ENCODE results near the gene ACVR1B. TPM values are rescaled to one million over a fixed set of nuclear protein-coding genes. Genes with fewer than 3 reads are reported as not detected.

ACVR1B gene
- total RNA-seq, 1 experiment from 2014 or later, result 16.1 TPM

DNA sequence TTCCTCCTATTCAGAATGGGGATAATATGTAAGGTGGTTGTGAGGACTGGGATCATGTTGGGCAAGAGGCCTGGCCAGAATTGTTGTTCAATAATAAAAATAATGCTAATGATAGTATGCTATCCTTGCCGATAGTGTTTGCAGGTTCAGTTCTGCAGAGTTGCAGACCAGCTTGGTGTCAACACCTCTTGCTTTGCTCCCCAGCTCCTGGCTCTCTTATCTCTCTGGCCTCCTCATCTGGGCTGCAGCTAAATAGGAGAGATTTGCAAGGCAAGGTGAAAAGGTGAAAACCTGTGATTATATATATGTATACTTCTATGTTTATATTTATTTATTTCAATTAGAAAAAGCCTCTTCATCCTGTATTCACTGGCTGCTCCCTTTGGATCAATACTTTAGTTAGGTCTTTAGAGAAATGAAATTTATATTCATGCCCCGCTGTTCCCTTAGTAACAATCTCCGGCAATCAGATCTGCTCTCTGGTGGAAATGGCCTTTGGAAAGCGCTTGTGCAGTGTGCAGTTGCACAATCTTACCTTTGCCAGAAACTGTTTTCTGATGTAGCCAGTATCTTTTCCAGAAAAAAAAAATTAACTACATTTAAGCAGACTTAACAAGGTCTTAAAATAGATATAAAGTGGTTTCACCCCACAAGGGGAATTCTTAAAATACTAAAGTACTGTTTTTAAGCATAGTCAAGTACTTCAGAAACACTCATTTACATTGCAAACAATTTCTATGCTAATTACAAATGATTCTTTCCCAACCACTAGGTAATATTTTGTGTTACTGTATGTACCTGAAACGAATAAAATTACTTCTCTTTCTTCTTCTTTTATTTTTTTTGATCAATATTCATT is 19.1 kb upstream of the ACVR1B start:
- Mint-ChIP-seq H3K27ac (ENCODE audit: low read depth, unreplicated experiment) (no peak overlapping the region), H3K9me3 (ENCODE audit: unreplicated experiment) (no peaks in the 10 kb centered on the region), H3K4me3 (ENCODE audit: unreplicated experiment) (no peak overlapping the region), H3K4me1 (ENCODE audit: insufficient read depth, unreplicated experiment) (no peaks in the 10 kb centered on the region), H3K36me3 (ENCODE audit: insufficient read depth, unreplicated experiment) (no peaks in the 10 kb centered on the region), H3K27me3 (ENCODE audit: insufficient read depth, unreplicated experiment) (peaks cover 13% of the 10 kb centered on the region)
- intact Hi-C loops (cut with micrococcal nuclease), result no loop called here
- ChIA-PET CTCF (interaction anchor here (0.6 to 0.9 kb wide), 3 partner anchors 18 to 407 kb away, joined by 3 read pairs; no protein-coding TSS in a partner anchor), POLR2A (no interaction called here)
- DNase-seq (ENCODE audit: unreplicated experiment), result no peak
- BruUV-seq (replicated peaks), result no TSS peak
- TF ChIP-seq CTCF (IDR thresholded peaks at IDR 0.05; ENCODE audit: unreplicated experiment), result no peak

- Mint-ChIP-seq H3K27me3 (ENCODE audit: insufficient read depth, unreplicated experiment) (peaks cover 13% of the 10 kb centered on the region), H3K27ac (ENCODE audit: low read depth, unreplicated experiment) (no peak overlapping the region), H3K36me3 (ENCODE audit: insufficient read depth, unreplicated experiment) (no peaks in the 10 kb centered on the region), H3K9me3 (ENCODE audit: unreplicated experiment) (no peaks in the 10 kb centered on the region), H3K4me1 (ENCODE audit: insufficient read depth, unreplicated experiment) (no peaks in the 10 kb centered on the region), H3K4me3 (ENCODE audit: unreplicated experiment) (no peak overlapping the region)
- ChIA-PET CTCF (interaction anchor here (1.1 to 1.8 kb wide), 2 partner anchors 47 kb away, joined by 5 to 7 read pairs; no protein-coding TSS in a partner anchor), POLR2A (no interaction called here)
- no peak for TF ChIP-seq CTCF (IDR thresholded peaks at IDR 0.05; ENCODE audit: unreplicated experiment)
- intact Hi-C loops (cut with micrococcal nuclease), result no loop called here
- BruUV-seq (replicated peaks), result no TSS peak
- DNase-seq (ENCODE audit: unreplicated experiment), result no peak
Measured at GRCh38 chr12:51934080-51934479, 17.4 kb upstream of the ACVR1B start.

- CTCF ChIA-PET, result interaction anchor here (1.2 kb wide), 1 partner anchor 88 kb away, joined by 6 read pairs; no protein-coding TSS in a partner anchor
- DNase-seq (ENCODE audit: unreplicated experiment), result no peak
- no TSS peak for BruUV-seq (replicated peaks)
- no peak overlapping the region for H3K27ac Mint-ChIP-seq (ENCODE audit: low read depth, unreplicated experiment)
- no peak for TF ChIP-seq CTCF (IDR thresholded peaks at IDR 0.05; ENCODE audit: unreplicated experiment)
- no peaks in the 10 kb centered on the region for H3K36me3 Mint-ChIP-seq (ENCODE audit: insufficient read depth, unreplicated experiment)
- no peaks in the 10 kb centered on the region for H3K9me3 Mint-ChIP-seq (ENCODE audit: unreplicated experiment)
- H3K27me3 Mint-ChIP-seq (ENCODE audit: insufficient read depth, unreplicated experiment), result peaks cover 13% of the 10 kb centered on the region
- POLR2A ChIA-PET, result no interaction called here
- H3K4me3 Mint-ChIP-seq (ENCODE audit: unreplicated experiment), result no peak overlapping the region
- intact Hi-C loops (cut with micrococcal nuclease), result no loop called here
- H3K4me1 Mint-ChIP-seq (ENCODE audit: insufficient read depth, unreplicated experiment), result peaks cover 7% of the 10 kb centered on the region
Measured at GRCh38 chr12:51937926-51938325, 13.6 kb upstream of the ACVR1B start.

DNA sequence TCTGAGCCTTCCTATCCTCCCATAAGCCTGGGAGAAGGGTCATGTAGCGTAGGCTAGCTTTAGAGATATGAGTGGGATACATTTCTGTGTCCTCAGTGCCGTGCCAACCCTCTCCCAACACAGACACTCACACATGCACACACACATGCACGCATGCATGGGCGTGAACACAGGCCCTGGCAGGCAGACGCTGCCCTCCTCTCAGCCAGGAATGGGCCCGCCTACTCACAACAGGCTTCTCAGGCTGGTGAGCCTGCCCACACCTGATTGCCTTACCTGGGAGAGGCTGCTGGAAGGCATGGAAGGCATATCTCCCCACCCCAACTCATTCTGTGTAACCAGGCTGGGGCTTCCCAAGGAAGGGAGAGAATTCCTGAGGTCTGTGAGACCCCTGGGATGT is 12.8 kb upstream of the ACVR1B start:
- TF ChIP-seq CTCF (IDR thresholded peaks at IDR 0.05; ENCODE audit: unreplicated experiment), result no peak
- CTCF ChIA-PET, result interaction anchor here (0.6 to 1.2 kb wide), 3 partner anchors 87 to 497 kb away, joined by 4 to 6 read pairs (median 5); no protein-coding TSS in a partner anchor
- POLR2A ChIA-PET, result no interaction called here
- Mint-ChIP-seq H3K27me3 (ENCODE audit: insufficient read depth, unreplicated experiment) (peaks cover 12% of the 10 kb centered on the region), H3K27ac (ENCODE audit: low read depth, unreplicated experiment) (no peak overlapping the region), H3K4me3 (ENCODE audit: unreplicated experiment) (no peak overlapping the region), H3K9me3 (ENCODE audit: unreplicated experiment) (no peaks in the 10 kb centered on the region), H3K36me3 (ENCODE audit: insufficient read depth, unreplicated experiment) (no peaks in the 10 kb centered on the region), H3K4me1 (ENCODE audit: insufficient read depth, unreplicated experiment) (peaks cover 7% of the 10 kb centered on the region)
- no TSS peak for BruUV-seq (replicated peaks)
- DNase-seq (ENCODE audit: unreplicated experiment), result no peak
- intact Hi-C loops (cut with micrococcal nuclease), result no loop called here

Data from MCF 10A (cell line).